KMS-11 (cell line): Measurements from ENCODE around the gene KLHL26.
A peak's percentile ranks its signal among the peaks of the same experiment; 100 is the strongest.

Experiments
- H2AFZ ChIP-seq: fragments of 200-600 bp; sonication (generic); 2 replicates; pipeline ENCODE4 v1.6.1; 2016; ENCODE audit warnings: antibody characterized with exemption, mixed run types, low read depth
- H3K27ac ChIP-seq: fragments of 200-600 bp; sonication (generic); 2 replicates; pipeline ENCODE4 v1.6.1; 2016; ENCODE audit warnings: mild to moderate bottlenecking, mixed run types
- H3K27me3 ChIP-seq: fragments of 200-600 bp; sonication (generic); 2 replicates; pipeline ENCODE4 v1.6.1; 2017; ENCODE audit warnings: mild to moderate bottlenecking, low read depth, mixed run types, moderate library complexity; ENCODE audit not compliant: insufficient read depth
- H3K36me3 ChIP-seq: fragments of 200-600 bp; sonication (generic); 2 replicates; pipeline ENCODE4 v1.6.1; 2017; ENCODE audit warnings: mild to moderate bottlenecking, mixed run types; ENCODE audit not compliant: insufficient read depth
- H3K4me1 ChIP-seq: fragments of 200-600 bp; sonication (generic); 2 replicates; pipeline ENCODE4 v1.6.1; 2016; ENCODE audit warnings: mild to moderate bottlenecking, low read depth, mixed run types; ENCODE audit not compliant: poor library complexity, severe bottlenecking
- H3K4me2 ChIP-seq: fragments of 200-600 bp; sonication (generic); 2 replicates; pipeline ENCODE4 v1.7.0; 2016; ENCODE audit warnings: mild to moderate bottlenecking, mixed run types
- H3K4me3 ChIP-seq: fragments of 200-600 bp; sonication (generic); IDR thresholded peaks from 2 replicates; pipeline ENCODE4 v1.6.1; 2017; ENCODE audit warnings: low read depth, low read length, mixed read lengths; ENCODE audit not compliant: insufficient read depth
- H3K79me2 ChIP-seq: fragments of 200-600 bp; sonication (generic); 2 replicates; pipeline ENCODE4 v1.6.1; 2016; ENCODE audit warnings: low read depth, mixed run types; ENCODE audit not compliant: insufficient read depth
- H3K9ac ChIP-seq: fragments of 200-600 bp; sonication (generic); 2 replicates; pipeline ENCODE4 v1.6.1; 2016; ENCODE audit warnings: mild to moderate bottlenecking, mixed run types
- H4K20me1 ChIP-seq: fragments of 200-600 bp; sonication (generic); 2 replicates; pipeline ENCODE4 v1.6.1; 2016; ENCODE audit warnings: mild to moderate bottlenecking, mixed run types; ENCODE audit not compliant: insufficient read depth
- TF ChIP-seq, protein P1 (sequence below): fragments of 200-600 bp; sonication (generic); conservative IDR thresholded peaks from 2 replicates; pipeline ENCODE4 v1.6.1; 2017; ENCODE audit warnings: low read depth, mild to moderate bottlenecking, antibody characterized with exemption, low read length, moderate library complexity, mixed read lengths

The KLHL26 gene

DNA sequence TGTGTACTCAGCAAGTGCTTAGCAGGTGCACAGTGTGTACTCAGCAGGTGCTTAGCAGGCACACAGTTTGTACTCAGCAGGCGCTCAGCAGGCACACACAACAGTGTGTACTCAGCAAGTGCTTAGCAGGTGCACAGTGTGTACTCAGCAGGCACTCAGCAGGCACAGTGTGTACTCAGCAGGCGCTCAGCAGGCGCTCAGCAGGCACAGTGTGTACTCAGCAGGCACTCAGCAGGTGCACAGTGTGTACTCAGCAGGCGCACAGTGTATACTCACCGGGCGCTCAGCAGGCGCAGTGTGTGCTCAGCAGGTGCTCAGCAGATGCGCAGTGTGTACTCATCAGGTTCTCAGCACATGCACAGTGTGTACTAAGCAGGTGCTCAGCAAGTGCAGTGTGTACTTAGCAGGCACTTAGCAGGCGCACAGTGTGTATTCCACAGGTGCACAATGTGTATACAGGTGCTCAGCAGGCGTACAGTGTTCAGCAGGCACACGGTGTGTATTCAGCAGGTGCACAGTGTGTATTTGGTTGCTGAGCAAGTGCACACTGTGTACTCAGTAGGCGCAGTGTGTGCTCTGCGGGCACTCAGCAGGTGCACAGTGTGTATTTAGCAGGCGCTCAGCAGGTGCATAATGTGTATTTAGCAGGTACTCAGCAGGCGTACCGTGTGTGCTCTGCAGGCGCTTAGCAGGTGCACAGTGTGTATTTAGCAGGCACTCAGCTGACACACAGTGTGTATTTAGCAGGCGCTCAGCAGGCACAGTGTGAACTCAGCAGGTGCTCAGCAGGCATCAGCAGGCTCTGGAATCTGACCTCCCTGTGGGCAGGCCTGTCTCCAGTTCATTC, 61.7 kb downstream of the KLHL26 start:
- Histone ChIP-seq H3K27ac (no peak overlapping the region), H3K4me1 (peaks cover 33% of the 10 kb centered on the region), H4K20me1 (no peaks in the 10 kb centered on the region)

DNA sequence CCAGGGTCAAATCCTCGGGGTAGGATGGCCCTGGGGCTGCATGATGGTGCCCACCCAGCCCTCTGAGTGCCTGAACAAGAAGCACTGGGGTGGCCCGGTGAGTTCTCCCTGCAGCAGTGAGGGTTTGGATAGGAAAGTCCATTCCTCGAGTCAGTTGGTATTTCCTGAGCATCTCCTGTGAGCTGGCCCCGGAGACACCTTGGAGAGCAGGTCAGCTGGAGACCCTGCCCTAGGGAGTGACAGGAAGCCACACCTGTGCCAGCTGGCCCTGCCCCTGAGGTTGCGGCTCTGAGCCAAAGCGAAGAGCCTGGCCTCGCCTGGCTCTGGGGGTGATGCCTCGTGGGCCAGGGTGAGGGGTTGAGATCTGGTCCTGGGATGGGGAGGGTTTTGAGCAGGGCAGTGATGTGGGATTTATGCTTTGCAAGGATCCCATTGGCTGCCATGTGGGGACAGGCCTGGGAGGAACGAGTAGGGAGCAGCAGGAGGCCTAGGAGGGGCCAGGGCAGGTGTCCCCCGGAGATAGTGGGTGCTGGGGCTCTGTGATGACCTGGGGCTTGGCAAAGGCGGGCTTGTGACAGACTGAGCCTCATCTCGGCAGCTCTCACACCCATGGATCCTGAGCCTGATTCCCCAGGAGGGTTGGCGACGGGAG, 62.7 kb downstream of the KLHL26 start:
- TF ChIP-seq, protein P1, sequence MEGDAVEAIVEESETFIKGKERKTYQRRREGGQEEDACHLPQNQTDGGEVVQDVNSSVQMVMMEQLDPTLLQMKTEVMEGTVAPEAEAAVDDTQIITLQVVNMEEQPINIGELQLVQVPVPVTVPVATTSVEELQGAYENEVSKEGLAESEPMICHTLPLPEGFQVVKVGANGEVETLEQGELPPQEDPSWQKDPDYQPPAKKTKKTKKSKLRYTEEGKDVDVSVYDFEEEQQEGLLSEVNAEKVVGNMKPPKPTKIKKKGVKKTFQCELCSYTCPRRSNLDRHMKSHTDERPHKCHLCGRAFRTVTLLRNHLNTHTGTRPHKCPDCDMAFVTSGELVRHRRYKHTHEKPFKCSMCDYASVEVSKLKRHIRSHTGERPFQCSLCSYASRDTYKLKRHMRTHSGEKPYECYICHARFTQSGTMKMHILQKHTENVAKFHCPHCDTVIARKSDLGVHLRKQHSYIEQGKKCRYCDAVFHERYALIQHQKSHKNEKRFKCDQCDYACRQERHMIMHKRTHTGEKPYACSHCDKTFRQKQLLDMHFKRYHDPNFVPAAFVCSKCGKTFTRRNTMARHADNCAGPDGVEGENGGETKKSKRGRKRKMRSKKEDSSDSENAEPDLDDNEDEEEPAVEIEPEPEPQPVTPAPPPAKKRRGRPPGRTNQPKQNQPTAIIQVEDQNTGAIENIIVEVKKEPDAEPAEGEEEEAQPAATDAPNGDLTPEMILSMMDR = no peak
- Histone ChIP-seq H3K27me3 (no peaks in the 10 kb centered on the region), H3K9ac (no peak overlapping the region; the same call in 1 of the 2 replicates), H3K79me2 (no peaks in the 10 kb centered on the region), H3K27ac (no peak overlapping the region), H3K4me1 (peaks cover 33% of the 10 kb centered on the region), H3K4me3 (no peak overlapping the region), H4K20me1 (no peaks in the 10 kb centered on the region), H3K4me2 (peak overlapping the region; percentile 91; the same call in 1 of the 2 replicates), H2AFZ (no peak overlapping the region), H3K36me3 (no peaks in the 10 kb centered on the region)

More for the DNA sequence above, 61.7 kb downstream of the KLHL26 start:
- Histone ChIP-seq H3K4me3 (no peak overlapping the region), H3K9ac (no peak overlapping the region), H3K4me2 (no peak overlapping the region), H3K27me3 (no peaks in the 10 kb centered on the region), H3K36me3 (no peaks in the 10 kb centered on the region), H3K79me2 (no peaks in the 10 kb centered on the region), H2AFZ (no peak overlapping the region)
- TF ChIP-seq, protein P1 = no peak

DNA sequence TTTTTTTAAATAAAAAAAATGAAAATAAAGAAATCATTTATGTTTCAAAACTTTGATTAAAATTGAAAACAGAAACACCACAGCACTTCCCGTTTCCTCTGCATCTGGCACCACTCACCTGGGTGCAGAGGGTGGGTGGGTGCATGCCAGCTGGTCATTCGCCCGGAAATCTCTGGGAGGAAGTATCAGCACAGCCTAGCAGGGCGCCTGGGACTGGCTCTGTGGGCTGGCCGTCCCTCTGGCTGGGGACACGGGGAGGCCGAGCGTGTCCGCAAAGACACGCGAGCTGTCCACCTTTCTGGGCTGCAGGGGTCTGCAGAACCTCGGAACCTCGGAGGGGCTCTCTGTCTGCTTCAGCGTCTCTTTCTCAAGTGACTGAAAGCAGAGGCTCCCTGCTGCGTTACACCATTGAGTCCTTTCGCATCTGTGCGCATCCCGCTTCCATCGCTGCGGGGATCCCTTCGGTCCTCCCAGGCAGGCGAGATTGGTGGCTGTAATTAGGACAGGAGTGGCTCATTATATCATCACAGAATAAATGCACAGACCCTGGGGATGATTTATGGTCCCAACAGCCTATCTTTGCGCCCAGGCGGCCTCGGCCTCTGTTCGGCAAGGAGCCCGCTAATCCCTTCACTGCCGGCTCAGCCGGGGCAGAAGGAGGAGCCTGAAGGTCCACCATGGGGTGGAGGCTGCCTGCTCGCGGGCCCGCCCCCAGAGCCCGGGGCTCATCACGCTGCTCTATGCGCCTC, 63.8 kb downstream of the KLHL26 start:
- no peak overlapping the region; the same call in 1 of the 2 replicates for H3K9ac ChIP-seq
- peak overlapping the region; percentile 62; the same call in 1 of the 2 replicates for H2AFZ ChIP-seq
- no peaks in the 10 kb centered on the region for H4K20me1 ChIP-seq
- H3K4me1 ChIP-seq = peaks cover 33% of the 10 kb centered on the region
- peak overlapping the region; percentile 58; the same call in 1 of the 2 replicates for H3K27ac ChIP-seq
- H3K36me3 ChIP-seq = no peaks in the 10 kb centered on the region
- H3K4me3 ChIP-seq = no peak overlapping the region
- TF ChIP-seq, protein P1 = no peak
- peak overlapping the region; percentile 91 for H3K4me2 ChIP-seq
- no peaks in the 10 kb centered on the region for H3K79me2 ChIP-seq
- H3K27me3 ChIP-seq = no peaks in the 10 kb centered on the region

DNA sequence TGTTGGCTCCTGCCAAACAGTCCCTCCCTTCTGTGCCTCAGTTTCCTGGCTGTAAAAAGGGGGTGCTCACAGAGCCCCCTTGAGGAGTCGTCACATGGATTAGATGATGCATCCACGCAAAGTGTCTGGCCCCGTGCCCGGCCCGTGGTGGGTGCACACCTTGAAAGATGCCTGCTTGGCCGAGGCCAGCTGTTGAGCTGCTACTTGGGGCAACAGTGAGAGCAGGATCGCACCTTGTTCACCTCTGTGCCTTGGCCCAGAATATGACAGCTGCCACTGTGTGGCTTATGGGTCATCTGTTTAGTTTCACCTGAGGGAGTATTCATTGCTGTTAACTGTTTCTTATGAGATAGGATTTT, 64.4 kb downstream of the KLHL26 start:
- Histone ChIP-seq H3K36me3 (no peaks in the 10 kb centered on the region), H3K27ac (peak overlapping the region; percentile 58; the same call in 1 of the 2 replicates), H3K4me1 (peaks cover 33% of the 10 kb centered on the region), H3K79me2 (peaks cover under 1% of the 10 kb centered on the region; the same call in 1 of the 2 replicates), H3K4me2 (peak overlapping the region; percentile 91), H3K27me3 (no peaks in the 10 kb centered on the region), H3K4me3 (no peak overlapping the region), H3K9ac (no peak overlapping the region), H4K20me1 (no peaks in the 10 kb centered on the region), H2AFZ (peak overlapping the region; percentile 62; the same call in 1 of the 2 replicates)
- TF ChIP-seq, protein P1 = no peak
